B cell (primary cell): ENCODE data around the gene RTL5. TPM values are rescaled to one million over a fixed set of nuclear protein-coding genes. Genes with fewer than 3 reads are reported as not detected.

ENCODE experiments used
- ATAC-seq: fragments of 200-7000 bp; cut with Tn5 transposase; one replicate; pipeline ENCODE4 v1.10.0; 2021; ENCODE audit warnings: low read depth, mild to moderate bottlenecking, moderate number of reproducible peaks, moderate library complexity
- CTCF ChIA-PET: fragments of 350-600 bp; sonication (Branson Sonifier 250); formaldehyde crosslinking; loops from one replicate; lab custom pipeline; 2021; ENCODE audit warnings: antibody characterized with exemption, inconsistent platforms; lab: Charles Lee
- POLR2A ChIA-PET: fragments of 350-600 bp; sonication (Branson Sonifier 250); formaldehyde crosslinking; loops from one replicate; lab custom pipeline; 2021; ENCODE audit warnings: antibody characterized with exemption; lab: Charles Lee
- DNase-seq: peaks from one replicate; pipeline ENCODE4 v3.0.0; 2013
- H2AFZ ChIP-seq: 2 replicates; pipeline ENCODE4 v1.6.1; 2012; ENCODE audit warnings: mild to moderate bottlenecking, low read depth, low read length; ENCODE audit not compliant: insufficient read depth, poor library complexity, severe bottlenecking
- H3K27ac ChIP-seq, 2 donors: 1 replicate in 1 of 2; 2 replicates in 1 of 2; pipeline ENCODE4 v1.5.1; 2012 to 2013; ENCODE audit warnings: low read length in 2 of 2, mild to moderate bottlenecking in 2 of 2, moderate library complexity in 1 of 2
- H3K27me3 ChIP-seq, 4 experiments: fragments of 200-600 bp in 1 of 4; sonication (generic) in 1 of 4; replicated peaks in 1 of 4; 1 replicate in 2 of 4; 2 replicates in 2 of 4; pipeline versions ENCODE4 v1.6.1 to v1.7.0; 2013 to 2016; ENCODE audit warnings: low read length in 3 of 4, mild to moderate bottlenecking in 2 of 4, mixed read lengths in 1 of 4, moderate library complexity in 1 of 4; ENCODE audit not compliant: insufficient read depth in 4 of 4, control insufficient read depth in 3 of 4; ENCODE audit errors: control extremely low read depth in 1 of 4
- H3K36me3 ChIP-seq, 2 experiments: replicated peaks in 1 of 2; 1 replicate in 1 of 2; 2 replicates in 1 of 2; pipeline versions ENCODE4 v1.6.1 to v1.7.1; 2013; ENCODE audit warnings: low read length in 1 of 2; ENCODE audit not compliant: insufficient read depth in 2 of 2, control insufficient read depth in 1 of 2; ENCODE audit errors: control extremely low read depth in 1 of 2, extremely low read depth in 1 of 2
- H3K4me1 ChIP-seq, 2 donors: fragments of 200-600 bp in 1 of 2; sonication (generic) in 1 of 2; 1 replicate in 1 of 2; 2 replicates in 1 of 2; pipeline versions ENCODE4 v1.5.1 to v1.6.1; 2013 to 2017; ENCODE audit warnings: low read length in 2 of 2; ENCODE audit not compliant: control insufficient read depth in 2 of 2, insufficient read depth in 2 of 2
- H3K4me2 ChIP-seq: replicated peaks from 2 replicates; pipeline ENCODE3; 2012; ENCODE audit warnings: mild to moderate bottlenecking, low read depth, low read length; ENCODE audit not compliant: poor library complexity, severe bottlenecking
- H3K4me3 ChIP-seq, 5 experiments: fragments of 200-600 bp in 1 of 5; sonication (generic) in 1 of 5; 1 replicate in 3 of 5; 2 replicates in 2 of 5; pipeline versions ENCODE4 v1.5.1 to v1.7.0; 2011 to 2016; ENCODE audit warnings: low read length in 4 of 5, mild to moderate bottlenecking in 4 of 5, low read depth in 2 of 5, control low read depth in 1 of 5, moderate library complexity in 1 of 5; ENCODE audit not compliant: insufficient read depth in 1 of 5; ENCODE audit errors: control extremely low read depth in 1 of 5, extremely low read depth in 1 of 5
- H3K79me2 ChIP-seq: fragments of 200-600 bp; sonication (generic); one replicate; pipeline ENCODE4 v1.6.0; 2016; ENCODE audit warnings: low read length; ENCODE audit not compliant: control insufficient read depth, insufficient read depth
- H3K9ac ChIP-seq: fragments of 200-600 bp; sonication (generic); 2 replicates; pipeline ENCODE4 v1.6.1; 2017; ENCODE audit warnings: mild to moderate bottlenecking, low read length, moderate library complexity
- H3K9me3 ChIP-seq, 3 donors: one replicate each; pipeline versions ENCODE4 v1.6.1 to v1.7.1; 2013; ENCODE audit warnings: low read length in 2 of 3; ENCODE audit not compliant: control insufficient read depth in 2 of 3, insufficient read depth in 1 of 3; ENCODE audit errors: control extremely low read depth in 1 of 3
- H4K20me1 ChIP-seq: 2 replicates; pipeline ENCODE4 v1.6.0; 2012; ENCODE audit warnings: mild to moderate bottlenecking, low read length; ENCODE audit not compliant: insufficient read depth, control insufficient read depth, poor library complexity, severe bottlenecking
- H3K27ac Mint-ChIP-seq: one replicate; pipeline ENCODE4 v1.8.0; 2021; ENCODE audit warnings: mixed read lengths
- H3K27me3 Mint-ChIP-seq: one replicate; pipeline ENCODE4 v1.8.0; 2021; ENCODE audit warnings: mixed read lengths
- H3K4me1 Mint-ChIP-seq: one replicate; pipeline ENCODE4 v1.8.0; 2021; ENCODE audit warnings: mixed read lengths
- H3K4me3 Mint-ChIP-seq: one replicate; pipeline ENCODE4 v1.8.0; 2021; ENCODE audit warnings: mixed read lengths
- H3K9me3 Mint-ChIP-seq: one replicate; pipeline ENCODE4 v1.8.0; 2022; ENCODE audit warnings: mixed read lengths; ENCODE audit not compliant: insufficient read depth
- EZH2 ChIP-seq: IDR thresholded peaks from 2 replicates; pipeline ENCODE4 v1.6.1; 2012; ENCODE audit warnings: borderline replicate concordance, low read depth, mild to moderate bottlenecking, moderate library complexity, low read length; ENCODE audit not compliant: insufficient read depth, poor library complexity, severe bottlenecking
- WGBS: methylation state at CpG from one replicate; pipeline ENCODE4 v1.1.5; 2013; ENCODE audit warnings: missing lambda C conversion rate; ENCODE audit not compliant: insufficient coverage; 5-methylcytosine and 5-hydroxymethylcytosine counted together
- intact Hi-C: fragments of 100-400 bp; cut with micrococcal nuclease; formaldehyde crosslinking; loops from one replicate; pipeline ENCODE4 v1.10.0; 2022
- polyA plus RNA-seq: library from polyadenylated mRNA; depleted of rRNA; stranded (reverse); fragments of >200 nt; gene quantifications from 2 replicates; pipeline ENCODE4 v1.2.3, GENCODE V29; 2012
- total RNA-seq, 2 donors: library from RNA; stranded (reverse); fragments of 120-200 nt in 1 of 2; gene quantifications; 1 replicate in 1 of 2; 2 replicates in 1 of 2; pipeline versions ENCODE4 v1.2.3 to v1.2.4, GENCODE V29; 2013 to 2022
- TF ChIP-seq, protein P1 (sequence below): fragments of 200-600 bp; IDR thresholded peaks from one replicate; pipeline ENCODE4 v1.8.0; 2022; ENCODE audit warnings: antibody characterized with exemption, mild to moderate bottlenecking

RTL5 gene
- total and polyA plus RNA-seq, 2 donors (not counting 1 experiment from before 2014, with no cell fraction given), result 1.0 to 22.4 TPM

GRCh38 chrX:72169008-72169728 lies 37.5 kb upstream of the RTL5 start:
- H3K27ac ChIP-seq, result peak overlapping the region; percentile 18 to 51
- ChIA-PET CTCF (no interaction called here), POLR2A (no interaction called here)
- H3K27me3 ChIP-seq, result no peaks in the 10 kb centered on the region
- no peaks in the 10 kb centered on the region for H3K27me3 Mint-ChIP-seq
- no peaks in the 10 kb centered on the region for H3K9me3 Mint-ChIP-seq
- H3K79me2 ChIP-seq, result no peaks in the 10 kb centered on the region
- peak overlapping the region; percentile 78 for H3K4me3 Mint-ChIP-seq
- H3K4me2 ChIP-seq, result peak overlapping the region; percentile 40
- H4K20me1 ChIP-seq, result no peaks in the 10 kb centered on the region
- intact Hi-C loops, result no loop called here
- H3K4me3 ChIP-seq, result peak overlapping the region in 4 of 5 experiments; percentile 14 to 41 (median 21)
- DNase-seq, result peak; percentile 39
- H3K36me3 ChIP-seq, result no peaks in the 10 kb centered on the region
- peaks cover 4% of the 10 kb centered on the region for H3K4me1 Mint-ChIP-seq
- H3K27ac Mint-ChIP-seq, result peak overlapping the region; percentile 81
- H2AFZ ChIP-seq, result peak overlapping the region; percentile 51
- H3K9ac ChIP-seq, result peak overlapping the region; percentile 32
- peak; percentile 60 for ATAC-seq
- TF ChIP-seq, protein P1, sequence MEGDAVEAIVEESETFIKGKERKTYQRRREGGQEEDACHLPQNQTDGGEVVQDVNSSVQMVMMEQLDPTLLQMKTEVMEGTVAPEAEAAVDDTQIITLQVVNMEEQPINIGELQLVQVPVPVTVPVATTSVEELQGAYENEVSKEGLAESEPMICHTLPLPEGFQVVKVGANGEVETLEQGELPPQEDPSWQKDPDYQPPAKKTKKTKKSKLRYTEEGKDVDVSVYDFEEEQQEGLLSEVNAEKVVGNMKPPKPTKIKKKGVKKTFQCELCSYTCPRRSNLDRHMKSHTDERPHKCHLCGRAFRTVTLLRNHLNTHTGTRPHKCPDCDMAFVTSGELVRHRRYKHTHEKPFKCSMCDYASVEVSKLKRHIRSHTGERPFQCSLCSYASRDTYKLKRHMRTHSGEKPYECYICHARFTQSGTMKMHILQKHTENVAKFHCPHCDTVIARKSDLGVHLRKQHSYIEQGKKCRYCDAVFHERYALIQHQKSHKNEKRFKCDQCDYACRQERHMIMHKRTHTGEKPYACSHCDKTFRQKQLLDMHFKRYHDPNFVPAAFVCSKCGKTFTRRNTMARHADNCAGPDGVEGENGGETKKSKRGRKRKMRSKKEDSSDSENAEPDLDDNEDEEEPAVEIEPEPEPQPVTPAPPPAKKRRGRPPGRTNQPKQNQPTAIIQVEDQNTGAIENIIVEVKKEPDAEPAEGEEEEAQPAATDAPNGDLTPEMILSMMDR, result no peak
- TF ChIP-seq EZH2, result no peak
- no peaks in the 10 kb centered on the region for H3K9me3 ChIP-seq
- WGBS, result no CpG with 5 or more reads among the region's 6 CpGs
- no peaks in the 10 kb centered on the region for H3K4me1 ChIP-seq

GRCh38 chrX:72165551-72165950 lies 33.8 kb upstream of the RTL5 start:
- Histone ChIP-seq H3K9ac (no peak overlapping the region), H3K4me2 (no peak overlapping the region), H3K4me3 (no peak overlapping the region), H3K27ac (no peak overlapping the region), H3K36me3 (no peaks in the 10 kb centered on the region), H2AFZ (no peak overlapping the region), H3K27me3 (no peaks in the 10 kb centered on the region), H3K79me2 (no peaks in the 10 kb centered on the region), H4K20me1 (no peaks in the 10 kb centered on the region), H3K9me3 (no peaks in the 10 kb centered on the region), H3K4me1 (no peaks in the 10 kb centered on the region)
- H3K27me3 Mint-ChIP-seq, result peaks cover 5% of the 10 kb centered on the region
- no peak overlapping the region for H3K27ac Mint-ChIP-seq
- POLR2A ChIA-PET, result no interaction called here
- peaks cover 4% of the 10 kb centered on the region for H3K4me1 Mint-ChIP-seq
- intact Hi-C loops, result no loop called here
- H3K9me3 Mint-ChIP-seq, result no peaks in the 10 kb centered on the region
- CTCF ChIA-PET, result no interaction called here
- ATAC-seq, result no peak
- no peak overlapping the region for H3K4me3 Mint-ChIP-seq
- no CpG with 5 or more reads among the region's 4 CpGs for WGBS
- no peak for DNase-seq
- no peak for TF ChIP-seq EZH2
- TF ChIP-seq, protein P1, result no peak
